NCI-H748 (cell line): ENCODE data around the gene SYCP2L.
"Not testable (repeated sequence)": the region's sequence is repeated elsewhere in the genome, so short reads cannot be mapped to it uniquely, and the experiment has no call there.

Experiments
- DNase-seq: peaks from one replicate; lab custom pipeline; 2025; ENCODE audit not compliant: unreplicated experiment; lab: John Stamatoyannopoulos, UW

SYCP2L gene

DNA sequence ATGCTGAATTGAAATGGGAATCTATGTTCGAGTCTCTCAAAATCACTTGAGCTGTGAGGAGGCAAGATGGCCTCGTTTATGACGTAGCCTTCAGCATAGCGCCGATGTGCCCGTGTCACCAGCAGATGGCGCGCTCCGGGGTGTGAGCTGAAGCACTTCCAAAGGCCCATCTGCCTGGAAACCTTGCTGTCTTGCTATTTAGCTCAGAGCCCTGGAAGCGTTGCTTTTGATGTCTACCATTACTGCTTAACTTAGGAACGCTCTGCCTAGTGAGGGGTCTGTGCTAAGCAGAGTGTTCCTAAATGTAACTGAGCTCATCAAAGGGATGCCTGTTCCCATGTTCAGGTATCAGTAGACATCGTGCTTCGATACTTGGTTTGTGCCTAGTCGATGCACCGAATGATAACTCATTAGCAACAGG is 67.7 kb downstream of the SYCP2L start:
- peak; percentile 88 for DNase-seq

DNA sequence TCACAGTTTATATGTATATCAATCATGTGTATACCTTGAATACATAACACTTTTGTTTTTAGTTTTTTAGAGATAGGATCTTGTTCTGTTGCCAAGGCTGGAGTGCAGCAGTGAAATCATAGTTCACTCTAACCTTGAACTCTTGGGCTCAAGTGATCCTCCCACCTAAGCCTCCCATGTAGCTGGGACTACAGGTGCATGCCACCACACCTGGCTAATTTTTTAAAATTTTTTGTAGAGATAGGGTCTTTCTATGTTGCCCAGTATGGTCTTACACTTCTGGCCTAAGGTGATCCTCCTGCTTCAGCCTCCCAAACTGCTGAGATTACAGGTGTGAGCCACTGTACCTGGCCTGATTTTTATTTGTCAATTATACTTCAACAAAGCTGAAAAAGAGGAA is 69.9 kb downstream of the SYCP2L start:
- DNase-seq: no peak

DNA sequence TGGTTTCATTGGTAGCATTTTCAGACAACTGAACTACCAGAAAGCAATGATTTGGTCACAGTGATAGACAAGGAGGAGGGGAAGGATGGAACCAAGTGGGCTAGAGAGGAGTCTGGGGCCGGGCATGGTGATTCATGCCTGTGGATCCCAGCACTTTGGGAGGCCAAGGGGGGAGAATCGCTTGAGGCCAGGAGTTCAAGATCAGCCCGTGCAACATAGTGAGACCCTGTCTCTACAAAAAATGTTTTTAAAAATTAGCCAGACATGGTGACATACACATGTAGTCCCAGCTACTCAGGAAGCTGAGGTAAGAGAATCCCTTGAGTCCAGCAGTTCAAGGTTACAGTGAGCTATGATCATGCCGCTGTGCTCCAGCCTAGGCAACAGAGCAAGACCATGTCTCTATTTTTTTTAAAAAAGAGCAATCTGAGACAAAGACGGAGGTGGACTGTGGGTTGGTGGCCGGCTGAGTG is 70.6 kb downstream of the SYCP2L start:
- DNase-seq: no peak

DNA sequence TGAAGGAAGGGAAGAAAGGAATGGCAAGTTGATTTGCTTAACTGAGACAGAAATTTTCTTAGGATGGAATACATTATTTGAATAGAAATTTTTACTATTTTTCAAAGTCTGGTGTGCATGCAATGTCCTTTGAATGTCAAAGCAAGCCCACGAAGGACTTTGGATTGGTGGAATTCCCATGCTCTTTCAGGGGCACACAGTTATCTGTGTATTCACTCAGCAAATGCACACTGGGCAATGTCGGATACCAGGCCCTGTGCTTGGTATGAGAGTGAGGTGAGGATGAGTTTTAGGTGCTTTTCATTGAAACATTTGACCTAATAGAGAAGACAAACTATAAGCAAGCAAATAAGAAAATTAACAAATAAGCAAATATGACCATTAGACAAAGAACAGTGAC is 73.3 kb downstream of the SYCP2L start:
- no peak for DNase-seq

DNA sequence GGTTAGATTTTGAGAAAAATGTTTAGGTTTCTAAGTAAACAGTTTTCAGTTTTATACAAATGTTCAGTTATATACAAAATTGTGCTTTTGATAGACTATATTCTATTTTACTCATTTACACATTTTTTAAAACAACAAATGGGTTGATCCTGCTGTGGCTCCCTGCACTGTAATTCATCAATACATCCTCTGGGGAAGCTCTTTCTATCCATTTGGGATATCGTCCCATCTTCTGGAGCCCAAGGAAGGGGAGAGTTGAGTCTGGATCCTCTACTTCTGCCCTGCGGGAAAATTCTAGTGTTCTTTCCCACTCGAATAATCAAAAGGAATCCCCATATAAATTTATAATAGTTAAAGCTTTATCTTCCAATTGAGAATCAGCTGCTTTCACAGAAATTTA is 75.0 kb downstream of the SYCP2L start:
- DNase-seq: no peak

DNA sequence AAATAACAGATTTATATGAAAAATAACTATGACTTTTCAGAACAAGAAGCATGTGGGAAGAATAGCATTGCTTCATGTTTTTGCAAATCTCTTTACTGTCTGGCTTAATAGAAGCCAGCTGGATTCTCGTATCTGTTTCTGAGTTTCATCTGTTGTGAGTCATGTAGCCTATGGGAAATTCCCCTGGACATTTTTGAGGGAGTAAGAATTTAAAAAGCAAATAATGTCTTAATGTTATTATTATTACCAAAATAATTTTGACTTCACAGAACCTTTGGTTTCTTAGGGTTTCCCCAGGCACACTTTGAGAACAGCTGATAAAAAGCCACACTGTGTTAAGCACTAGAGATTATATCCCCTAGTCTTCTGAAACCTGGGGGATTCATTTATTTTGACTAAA is 75.8 kb downstream of the SYCP2L start:
- DNase-seq: no peak

DNA sequence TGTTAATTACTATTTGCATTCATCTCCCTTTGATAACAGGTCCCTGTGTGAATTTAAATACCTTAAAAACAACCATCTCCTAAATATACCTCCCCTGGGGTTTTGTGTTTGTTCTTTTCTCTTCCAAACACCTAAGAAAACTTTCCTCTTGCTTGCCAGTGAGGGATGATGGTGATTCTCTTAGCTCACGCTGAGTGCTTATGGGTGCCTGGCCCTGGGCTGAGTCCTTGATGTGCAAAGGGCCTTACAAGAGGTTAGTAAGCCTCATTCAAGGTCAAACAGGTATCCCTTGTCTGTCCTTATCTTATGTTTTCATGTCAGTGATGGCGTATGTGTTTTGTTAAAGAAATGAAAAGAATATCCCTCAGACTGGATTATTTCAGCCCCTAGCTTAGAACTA is 76.3 kb downstream of the SYCP2L start:
- no peak for DNase-seq

DNA sequence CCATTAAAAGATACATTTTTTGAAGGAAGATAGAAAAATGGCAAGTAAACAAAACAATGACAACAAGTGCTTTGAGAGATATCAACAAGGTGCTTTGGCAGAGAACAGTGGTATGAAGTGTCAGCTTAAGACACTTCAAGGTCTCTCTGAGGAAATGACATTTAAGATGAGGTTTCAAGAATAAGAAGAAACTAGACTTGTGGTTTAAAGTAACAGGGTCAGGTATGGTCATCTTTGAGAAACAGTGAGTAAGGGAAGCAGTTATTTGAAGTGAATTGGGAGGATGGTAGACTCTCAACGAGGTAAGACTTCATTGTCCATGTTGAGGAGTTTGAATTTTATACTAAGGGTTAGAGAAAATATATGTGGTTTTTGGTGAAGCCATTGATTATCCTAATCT is 77.8 kb downstream of the SYCP2L start:
- no peak for DNase-seq

DNA sequence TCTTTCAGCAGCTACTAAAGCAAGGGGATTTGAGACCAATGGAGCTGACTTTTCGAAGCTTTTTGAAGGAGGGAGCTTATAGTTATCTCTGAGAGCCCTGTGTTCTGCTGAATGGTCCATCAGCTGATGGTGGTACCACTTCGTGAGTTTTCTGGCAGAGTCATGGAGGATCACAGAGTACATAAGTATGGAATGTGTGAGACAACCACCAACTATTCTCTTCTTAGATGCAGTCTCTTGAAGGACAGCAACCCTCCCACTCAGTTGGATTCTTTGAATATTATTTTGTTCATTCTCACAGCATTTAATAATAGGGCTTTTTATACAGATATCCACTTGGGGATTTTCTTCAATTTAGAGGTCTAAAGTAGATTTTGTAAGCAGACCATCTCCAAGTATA is 81.9 kb downstream of the SYCP2L start:
- DNase-seq: no peak

DNA sequence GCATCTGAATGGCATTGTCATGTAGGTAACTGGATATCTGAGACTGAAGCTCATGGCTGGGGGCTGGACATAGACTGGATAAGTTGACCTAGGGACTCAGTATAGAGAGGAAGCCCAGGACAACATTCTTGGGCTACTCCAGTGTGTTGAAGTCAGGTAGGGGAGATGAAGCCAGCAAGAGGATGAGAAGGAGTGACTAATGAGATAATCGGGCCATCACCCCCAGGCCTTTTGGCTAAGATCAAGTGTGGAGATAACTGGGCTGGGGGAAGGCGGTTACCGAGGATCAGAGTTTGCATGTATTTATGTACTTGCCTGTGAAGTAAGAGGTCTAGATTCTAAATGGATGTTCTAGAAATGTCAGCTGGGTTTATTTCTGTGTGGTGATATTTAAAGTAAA is 83.9 kb downstream of the SYCP2L start:
- no peak for DNase-seq

DNA sequence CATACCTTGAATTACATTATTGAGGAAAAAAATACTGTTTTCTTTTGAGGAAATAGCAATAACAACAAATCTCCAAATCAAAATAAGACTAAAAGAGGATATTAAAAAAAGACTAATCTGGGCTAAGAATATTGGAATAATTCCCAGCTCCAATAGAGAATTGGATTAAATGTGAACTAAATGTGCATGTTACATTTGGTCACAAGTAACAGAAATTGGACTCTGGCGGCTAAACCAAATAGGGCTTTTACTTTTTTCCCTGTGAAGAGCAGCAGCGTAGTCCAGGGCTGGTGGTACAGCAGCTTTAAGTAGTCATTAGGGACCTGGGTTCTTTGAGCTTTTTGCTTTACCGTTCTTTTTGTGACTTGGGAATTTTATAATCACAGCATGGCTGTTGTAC is 85.3 kb downstream of the SYCP2L start:
- DNase-seq: no peak

DNA sequence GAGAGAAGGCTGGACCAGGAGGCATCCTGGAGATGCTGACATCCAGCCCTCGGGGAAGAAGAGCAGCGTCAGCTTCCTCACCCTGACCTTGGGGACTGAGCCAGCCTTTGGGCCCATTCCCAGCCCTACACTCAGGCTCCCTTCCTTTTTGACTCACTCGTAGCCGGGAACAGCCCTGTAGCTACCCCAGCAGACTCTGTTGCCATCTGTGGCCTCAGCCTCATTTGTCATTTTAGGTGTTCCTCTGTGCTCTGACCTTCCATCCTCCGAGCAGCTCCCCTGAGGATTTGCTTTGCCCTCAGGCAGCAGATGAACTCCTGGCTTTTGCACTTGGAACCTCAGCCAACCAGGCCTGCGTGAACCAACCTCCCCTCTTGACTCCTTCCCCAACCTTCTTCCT is 89.7 kb downstream of the SYCP2L start:
- DNase-seq: no peak

DNA sequence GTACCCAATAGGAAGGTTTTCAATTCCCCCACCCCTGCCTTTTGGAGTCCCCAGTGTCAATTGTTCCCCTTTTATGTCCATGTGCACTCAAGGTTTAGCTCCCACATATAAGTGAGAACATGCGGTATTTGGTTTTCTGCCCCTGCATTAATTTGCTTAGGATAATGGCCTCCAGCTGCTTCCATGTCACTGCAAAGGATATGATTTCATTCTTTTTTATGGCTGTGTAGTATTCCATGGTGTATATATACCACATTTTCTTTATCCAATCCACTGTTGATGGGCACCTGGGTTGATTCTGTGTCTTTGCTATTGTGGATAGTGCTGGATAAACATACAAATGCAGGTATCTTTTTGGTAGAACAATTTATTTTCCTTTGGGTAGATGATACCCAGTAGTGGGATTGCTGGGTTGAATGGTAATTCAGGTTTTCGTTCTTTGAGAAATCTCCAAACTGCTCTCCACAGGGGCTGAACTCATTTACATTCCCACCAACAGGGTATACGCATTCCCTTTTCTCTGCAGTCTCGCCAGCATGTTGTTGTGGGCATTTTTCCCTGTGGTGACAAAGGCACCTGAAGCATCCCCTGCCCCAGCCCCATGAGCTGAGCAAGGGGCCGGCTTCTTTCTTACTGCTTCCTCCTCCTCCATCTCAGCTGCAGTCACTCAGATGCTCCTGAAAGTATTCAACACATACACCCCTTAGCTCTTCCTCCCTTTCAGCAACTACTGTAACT is 90.5 kb downstream of the SYCP2L start:
- DNase-seq: no peak

DNA sequence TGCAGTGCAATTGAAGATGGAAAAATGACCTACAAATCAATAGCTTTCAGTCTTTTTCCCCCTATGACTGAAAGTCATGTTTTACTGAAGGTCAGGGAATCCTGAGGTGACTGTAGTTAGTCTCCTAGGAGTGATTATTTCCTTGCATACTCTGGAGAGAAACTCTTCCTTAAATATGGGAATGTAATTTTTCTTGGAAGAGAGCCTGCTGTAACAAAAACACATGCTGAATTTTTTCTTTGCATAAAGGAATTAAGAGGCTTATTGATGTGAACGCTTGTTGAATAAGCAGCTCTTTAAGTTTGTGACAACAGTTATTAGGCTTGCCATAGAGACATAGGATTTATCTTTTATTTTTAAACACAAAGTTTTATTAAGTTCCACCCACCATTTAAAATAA is 92.8 kb downstream of the SYCP2L start:
- no peak for DNase-seq

DNA sequence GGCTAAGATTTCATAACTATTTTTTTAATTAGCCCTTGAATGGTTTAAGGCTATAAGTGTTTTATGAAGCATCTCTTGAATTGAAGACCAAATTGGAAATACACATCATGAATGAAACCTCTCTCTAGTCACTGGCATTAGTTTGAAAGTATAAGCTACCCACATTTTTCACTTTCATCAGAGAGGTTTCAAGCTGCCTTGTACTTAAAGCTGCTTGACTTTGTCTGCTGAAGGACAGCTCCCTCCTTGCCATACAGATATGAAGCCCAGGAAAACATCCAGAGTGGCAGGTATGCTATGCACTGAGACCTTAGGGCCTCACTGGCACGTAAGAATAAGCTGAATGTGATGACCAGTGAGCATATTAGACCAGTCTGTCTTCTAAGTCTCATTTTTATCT is 94.6 kb downstream of the SYCP2L start:
- DNase-seq: no peak

DNA sequence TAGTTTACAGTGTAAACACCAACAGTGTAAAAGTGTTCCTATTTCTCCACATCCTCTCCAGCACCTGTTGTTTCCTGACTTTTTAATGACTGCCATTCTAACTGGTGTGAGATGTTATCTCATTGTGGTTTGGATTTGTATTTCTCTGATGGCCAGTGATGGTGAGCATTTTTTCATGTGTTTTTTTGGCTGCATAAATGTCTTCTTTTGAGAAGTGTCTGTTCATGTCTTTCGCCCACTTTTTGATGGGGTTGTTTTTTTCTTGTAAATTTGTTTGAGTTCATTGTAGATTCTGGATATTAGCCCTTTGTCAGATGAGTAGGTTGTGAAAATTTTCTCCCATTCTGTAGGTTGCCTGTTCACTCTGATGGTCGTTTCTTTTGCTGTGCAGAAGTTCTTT is 98.1 kb downstream of the SYCP2L start:
- DNase-seq: not testable (repeated sequence)

DNA sequence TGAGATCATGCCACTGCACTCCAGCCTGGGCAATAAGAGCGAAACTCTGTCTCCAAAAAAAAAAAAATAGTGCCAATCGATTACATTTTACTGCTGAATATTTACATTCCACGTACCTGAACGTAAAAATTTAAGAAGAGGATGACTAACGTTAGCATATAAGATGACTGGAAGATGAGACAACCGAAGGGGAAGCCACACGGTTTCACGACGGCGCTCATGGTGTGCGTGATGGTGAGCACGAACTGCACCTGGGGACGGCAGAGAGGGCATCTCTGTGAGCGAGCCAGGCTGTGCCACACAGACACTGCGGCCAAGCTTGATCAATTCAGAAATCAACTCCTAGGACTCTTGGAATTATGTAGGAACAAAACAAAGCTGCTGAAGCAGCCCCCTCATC is 102.7 kb downstream of the SYCP2L start:
- DNase-seq: no peak

DNA sequence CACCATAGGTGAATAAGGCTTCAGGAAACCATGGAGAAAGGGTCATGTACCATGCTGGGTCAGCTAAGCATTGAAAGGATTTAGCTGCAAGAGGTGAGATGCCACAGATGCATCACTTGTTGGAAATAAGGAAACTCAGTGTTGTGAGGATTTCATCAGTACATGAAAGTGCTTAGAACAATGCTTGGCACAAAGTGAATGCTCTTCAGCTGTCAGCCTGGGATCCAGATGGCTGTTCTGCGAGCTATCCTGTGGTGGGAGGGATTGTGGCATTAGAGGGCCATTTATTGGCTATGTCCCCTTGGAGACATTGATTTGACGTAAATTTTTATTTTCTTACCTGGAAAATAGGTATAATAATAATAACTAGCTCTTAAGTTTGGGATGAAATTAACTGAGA is 104.3 kb downstream of the SYCP2L start:
- DNase-seq: no peak

DNA sequence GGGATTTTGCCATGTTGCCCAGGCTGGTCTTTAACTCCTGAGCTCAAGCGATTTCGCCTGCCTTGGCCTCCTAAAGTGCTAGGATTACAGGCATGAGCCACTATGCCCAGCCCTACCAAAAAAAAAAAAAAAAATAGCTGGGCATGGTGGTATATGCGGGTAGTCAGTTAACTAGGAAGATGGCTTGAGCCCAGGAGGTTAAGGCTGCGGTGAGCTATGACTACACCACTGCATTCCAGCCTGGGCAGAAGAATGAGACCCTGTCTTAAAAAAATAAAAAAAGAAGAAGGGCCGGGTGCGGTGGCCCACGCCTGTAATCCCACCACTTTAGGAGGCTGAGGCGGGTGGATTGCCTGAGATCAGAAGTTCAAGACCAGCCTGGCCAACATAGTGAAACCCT is 107.0 kb downstream of the SYCP2L start:
- no peak for DNase-seq

DNA sequence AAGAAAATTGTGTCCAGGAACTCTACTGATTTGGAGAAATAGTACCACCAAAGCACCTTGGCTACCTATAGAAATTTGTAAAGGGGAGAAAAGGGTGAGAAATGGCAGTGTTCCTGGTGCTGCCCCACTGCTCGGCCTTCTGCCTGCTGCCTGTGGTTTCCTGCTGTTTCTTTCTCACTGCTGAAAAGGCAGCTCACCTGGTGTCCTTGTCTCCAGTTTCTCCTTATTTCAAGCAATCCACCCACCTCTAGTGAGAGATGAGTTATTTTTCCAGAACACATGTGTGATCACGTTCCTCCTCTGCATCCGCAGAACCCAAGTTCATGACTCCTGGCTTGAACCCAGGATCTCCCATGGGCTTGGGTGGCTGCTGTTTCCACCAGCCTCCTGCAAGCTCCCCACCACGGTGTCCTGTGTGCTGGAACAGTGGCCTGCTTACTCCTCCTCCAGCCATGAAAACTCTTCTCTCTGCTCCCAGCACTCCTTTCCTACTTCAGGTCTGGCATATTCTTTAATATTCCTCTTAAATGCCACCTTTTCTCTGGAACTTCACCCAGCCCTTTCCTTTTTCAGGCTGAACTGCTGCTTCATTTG is 108.4 kb downstream of the SYCP2L start:
- DNase-seq: no peak

DNA sequence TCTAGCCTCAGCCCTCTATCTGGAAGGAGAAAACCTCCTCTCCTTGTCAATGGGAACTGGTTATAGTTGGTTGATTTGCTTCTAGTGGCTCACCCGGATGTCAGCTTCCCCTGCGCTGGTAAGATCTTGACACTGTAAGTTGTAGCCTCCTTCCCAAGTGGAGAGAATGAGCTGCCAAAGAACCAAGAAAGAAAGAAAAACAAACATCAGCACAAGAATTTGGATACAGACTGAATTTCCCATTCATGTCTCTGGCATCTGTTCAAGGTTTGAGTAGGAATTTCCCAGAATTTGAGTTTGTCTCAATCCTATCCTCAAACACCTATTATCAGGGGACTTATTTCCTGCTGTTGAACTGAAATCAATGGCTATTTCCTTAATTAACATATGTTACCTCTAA is 113.1 kb downstream of the SYCP2L start:
- DNase-seq: no peak

DNA sequence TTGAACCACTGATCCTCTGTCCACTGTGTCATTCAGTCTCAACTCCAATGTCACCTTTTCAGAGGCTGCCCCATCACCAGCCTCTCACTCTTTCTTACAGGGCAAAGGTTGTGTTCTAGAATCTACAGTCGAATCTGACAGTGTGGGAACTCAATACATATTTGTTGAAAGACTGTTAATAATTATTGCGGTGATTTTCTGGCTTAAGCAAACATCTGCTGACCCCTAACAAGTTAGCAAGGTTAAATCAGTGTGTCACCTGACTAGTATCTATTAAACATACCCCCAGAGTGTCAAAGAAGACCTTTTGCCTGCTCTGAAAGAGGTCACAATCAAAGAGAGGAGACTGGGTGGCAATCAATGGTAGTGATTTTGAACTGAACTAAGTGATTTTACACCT is 115.3 kb downstream of the SYCP2L start:
- DNase-seq: no peak

DNA sequence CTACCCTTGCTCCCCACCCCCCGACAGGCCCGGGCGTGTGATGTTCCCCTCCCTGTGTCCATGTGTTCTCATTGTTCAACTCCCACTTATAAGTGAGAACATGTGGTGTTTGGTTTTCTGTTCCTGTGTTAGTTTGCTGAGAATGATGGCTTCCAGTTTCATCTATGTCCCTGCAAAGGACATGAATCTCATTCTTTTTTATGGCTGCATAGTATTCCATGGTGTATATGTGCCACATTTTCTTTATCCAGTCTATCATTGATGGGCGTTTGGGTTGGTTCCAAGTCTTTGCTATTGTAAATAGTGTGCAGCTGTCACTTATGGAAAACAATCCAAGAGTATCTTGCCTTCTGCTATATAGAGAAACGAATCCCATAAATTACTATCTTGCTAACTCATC is 116.4 kb downstream of the SYCP2L start:
- not testable (repeated sequence) for DNase-seq
